Upper lobe of left lung (tissue), 4 donors: Measurements from ENCODE around the gene KRTAP3-3.

Experiments used
- CTCF ChIP-seq, 6 experiments: fragments of 450-650 bp in 4 of 6; fragments of 200-600 bp in 2 of 6; sonication (generic) in 2 of 6; IDR thresholded peaks; one replicate each; pipeline ENCODE4 v1.5.1; 2016 to 2019; ENCODE audit warnings: antibody characterized with exemption in 6 of 6
- POLR2A ChIP-seq, 4 donors: fragments of 450-650 bp; IDR thresholded peaks; one replicate each; pipeline ENCODE4 v1.5.1; 2016 to 2017; ENCODE audit warnings: antibody characterized with exemption in 4 of 4, mild to moderate bottlenecking in 2 of 4
- POLR2AphosphoS5 ChIP-seq, 2 donors: sonication (generic); formaldehyde crosslinking; IDR thresholded peaks; one replicate each; pipeline ENCODE4 v1.5.1; 2017; ENCODE audit warnings: antibody characterized with exemption in 2 of 2

DNA sequence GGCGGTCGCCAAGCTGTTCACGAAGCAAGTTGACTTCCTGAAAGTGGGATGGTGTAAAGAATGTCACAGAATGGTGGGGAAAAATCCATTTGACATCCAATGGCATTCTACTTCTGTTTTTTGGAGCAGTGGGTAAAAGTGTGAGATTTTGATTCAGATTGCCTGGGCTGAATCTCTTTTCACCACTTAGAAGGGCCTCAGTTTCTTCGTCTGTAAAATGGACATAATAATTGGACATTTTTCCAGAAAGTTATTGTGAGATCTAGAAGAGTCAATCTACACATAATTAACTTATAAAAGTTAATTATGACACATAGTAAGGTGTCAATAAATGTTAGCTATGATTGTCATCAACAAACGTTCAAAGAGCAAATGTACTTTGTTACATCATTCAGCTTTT is 12.8 kb downstream of the KRTAP3-3 start:
- TF ChIP-seq CTCF (IDR thresholded peaks at IDR 0.05) (no peak), POLR2A (IDR thresholded peaks at IDR 0.05) (no peak), POLR2AphosphoS5 (IDR thresholded peaks at IDR 0.05) (no peak)
